H1 (cell line): ENCODE results near the gene GCSH. TPM values are rescaled to one million over a fixed set of nuclear protein-coding genes. Genes with fewer than 3 reads are reported as not detected.

Experiments
- CBX5 ChIP-seq: fragments of 300-800, 300-1000 bp; sonication (generic); IDR thresholded peaks from 2 replicates; pipeline ENCODE4 v1.7.1; 2016; ENCODE audit warnings: antibody characterized with exemption, low read length, low read depth
- CREB1 ChIP-seq: IDR thresholded peaks from 2 replicates; pipeline ENCODE4 v1.6.1; 2012; ENCODE audit warnings: inconsistent platforms
- HDAC6 ChIP-seq: IDR thresholded peaks from one replicate; pipeline ENCODE4 v1.7.1; 2012; ENCODE audit warnings: low read depth, mild to moderate bottlenecking, inconsistent platforms, low read length, moderate library complexity
- POLR2A ChIP-seq, 2 experiments: IDR thresholded peaks; 1 replicate in 1 of 2; 2 replicates in 1 of 2; pipeline ENCODE4 v1.6.1; 2011; ENCODE audit warnings: low read depth in 2 of 2, low read length in 2 of 2, mild to moderate bottlenecking in 2 of 2; ENCODE audit errors: control extremely low read depth in 1 of 2
- RAD21 ChIP-seq, 2 experiments: IDR thresholded peaks in 1 of 2; conservative IDR thresholded peaks in 1 of 2; 2 replicates each; pipeline ENCODE4 v1.6.1; 2011; ENCODE audit warnings: low read depth in 2 of 2, low read length in 2 of 2, improper control_type of control experiment in 1 of 2, inconsistent platforms in 1 of 2, mild to moderate bottlenecking in 1 of 2, moderate library complexity in 1 of 2
- RNF2 ChIP-seq: fragments of 200-900, 300-1000 bp; sonication (generic); IDR thresholded peaks from 2 replicates; pipeline ENCODE4 v1.7.1; 2016; ENCODE audit warnings: borderline replicate concordance, low read depth, mild to moderate bottlenecking, antibody characterized with exemption, low read length; ENCODE audit not compliant: poor library complexity, severe bottlenecking; ENCODE audit errors: missing control alignments
- SUZ12 ChIP-seq: fragments of 200-600 bp; sonication (generic); IDR thresholded peaks from 2 replicates; pipeline ENCODE4 v1.6.1; 2012; ENCODE audit warnings: mild to moderate bottlenecking, inconsistent platforms, low read length, moderate library complexity, mixed read lengths
- TAF1 ChIP-seq: IDR thresholded peaks from 2 replicates; pipeline ENCODE4 v1.6.1; 2011; ENCODE audit warnings: mild to moderate bottlenecking, low read depth, low read length
- TCF12 ChIP-seq: IDR thresholded peaks from 2 replicates; pipeline ENCODE4 v1.6.1; 2011; ENCODE audit warnings: low read depth, mild to moderate bottlenecking, low read length
- polyA plus RNA-seq, 7 experiments: library from polyadenylated mRNA; depleted of rRNA in 3 of 7; stranded (reverse) in 5 of 7; unstranded in 2 of 7; fragments of >200 nt in 5 of 7; fragments of 200-250 nt in 2 of 7; gene quantifications; 1 replicate in 5 of 7; 2 replicates in 1 of 7; 4 replicates in 1 of 7; pipeline versions ENCODE4 v1.2.1 to v1.2.3, GENCODE V29; 2011 to 2013; ENCODE audit warnings: missing spikeins in 2 of 7, mixed read lengths in 2 of 7
- total RNA-seq: library from RNA; stranded (reverse); fragmentation: NEBNext Ultra II Directional; extraction: Animal tissue kit (Norgen Biotek cat#: 25700); gene quantifications from 2 replicates; pipeline ENCODE4 v1.2.1, GENCODE V29; 2021
- TF ChIP-seq, protein P1 (sequence below): fragments of 300-600 bp; sonication (generic); IDR thresholded peaks from 2 replicates; pipeline ENCODE4 v1.7.1; 2012; ENCODE audit warnings: low read length, moderate library complexity, mild to moderate bottlenecking, inconsistent platforms; ENCODE audit not compliant: insufficient replicate concordance

The GCSH gene
- total and polyA plus RNA-seq, 2 of the 8 experiments (the other 6 are each of a cell fraction or from before 2014, with no cell fraction given) = 28.2 to 108 TPM

DNA sequence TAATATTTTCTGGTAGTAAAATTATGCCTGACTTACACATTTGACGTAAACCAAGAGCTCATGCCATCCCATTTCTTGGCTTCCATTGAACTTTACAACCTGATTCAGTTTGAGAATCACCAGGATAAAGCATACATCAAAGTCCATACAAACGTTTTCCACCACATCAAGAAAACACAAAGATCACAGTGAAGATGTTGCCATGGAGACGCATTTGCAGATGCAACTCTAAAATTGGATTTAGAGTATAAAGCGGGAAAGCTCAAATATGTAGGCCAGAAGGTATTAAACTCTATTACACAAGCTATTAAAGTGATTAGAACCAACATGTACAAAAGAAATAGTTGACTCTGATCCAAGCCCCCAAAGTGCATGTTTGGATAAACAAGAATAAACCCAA lies 29.5 kb downstream of the GCSH start (continued):
- TF ChIP-seq, protein P1, sequence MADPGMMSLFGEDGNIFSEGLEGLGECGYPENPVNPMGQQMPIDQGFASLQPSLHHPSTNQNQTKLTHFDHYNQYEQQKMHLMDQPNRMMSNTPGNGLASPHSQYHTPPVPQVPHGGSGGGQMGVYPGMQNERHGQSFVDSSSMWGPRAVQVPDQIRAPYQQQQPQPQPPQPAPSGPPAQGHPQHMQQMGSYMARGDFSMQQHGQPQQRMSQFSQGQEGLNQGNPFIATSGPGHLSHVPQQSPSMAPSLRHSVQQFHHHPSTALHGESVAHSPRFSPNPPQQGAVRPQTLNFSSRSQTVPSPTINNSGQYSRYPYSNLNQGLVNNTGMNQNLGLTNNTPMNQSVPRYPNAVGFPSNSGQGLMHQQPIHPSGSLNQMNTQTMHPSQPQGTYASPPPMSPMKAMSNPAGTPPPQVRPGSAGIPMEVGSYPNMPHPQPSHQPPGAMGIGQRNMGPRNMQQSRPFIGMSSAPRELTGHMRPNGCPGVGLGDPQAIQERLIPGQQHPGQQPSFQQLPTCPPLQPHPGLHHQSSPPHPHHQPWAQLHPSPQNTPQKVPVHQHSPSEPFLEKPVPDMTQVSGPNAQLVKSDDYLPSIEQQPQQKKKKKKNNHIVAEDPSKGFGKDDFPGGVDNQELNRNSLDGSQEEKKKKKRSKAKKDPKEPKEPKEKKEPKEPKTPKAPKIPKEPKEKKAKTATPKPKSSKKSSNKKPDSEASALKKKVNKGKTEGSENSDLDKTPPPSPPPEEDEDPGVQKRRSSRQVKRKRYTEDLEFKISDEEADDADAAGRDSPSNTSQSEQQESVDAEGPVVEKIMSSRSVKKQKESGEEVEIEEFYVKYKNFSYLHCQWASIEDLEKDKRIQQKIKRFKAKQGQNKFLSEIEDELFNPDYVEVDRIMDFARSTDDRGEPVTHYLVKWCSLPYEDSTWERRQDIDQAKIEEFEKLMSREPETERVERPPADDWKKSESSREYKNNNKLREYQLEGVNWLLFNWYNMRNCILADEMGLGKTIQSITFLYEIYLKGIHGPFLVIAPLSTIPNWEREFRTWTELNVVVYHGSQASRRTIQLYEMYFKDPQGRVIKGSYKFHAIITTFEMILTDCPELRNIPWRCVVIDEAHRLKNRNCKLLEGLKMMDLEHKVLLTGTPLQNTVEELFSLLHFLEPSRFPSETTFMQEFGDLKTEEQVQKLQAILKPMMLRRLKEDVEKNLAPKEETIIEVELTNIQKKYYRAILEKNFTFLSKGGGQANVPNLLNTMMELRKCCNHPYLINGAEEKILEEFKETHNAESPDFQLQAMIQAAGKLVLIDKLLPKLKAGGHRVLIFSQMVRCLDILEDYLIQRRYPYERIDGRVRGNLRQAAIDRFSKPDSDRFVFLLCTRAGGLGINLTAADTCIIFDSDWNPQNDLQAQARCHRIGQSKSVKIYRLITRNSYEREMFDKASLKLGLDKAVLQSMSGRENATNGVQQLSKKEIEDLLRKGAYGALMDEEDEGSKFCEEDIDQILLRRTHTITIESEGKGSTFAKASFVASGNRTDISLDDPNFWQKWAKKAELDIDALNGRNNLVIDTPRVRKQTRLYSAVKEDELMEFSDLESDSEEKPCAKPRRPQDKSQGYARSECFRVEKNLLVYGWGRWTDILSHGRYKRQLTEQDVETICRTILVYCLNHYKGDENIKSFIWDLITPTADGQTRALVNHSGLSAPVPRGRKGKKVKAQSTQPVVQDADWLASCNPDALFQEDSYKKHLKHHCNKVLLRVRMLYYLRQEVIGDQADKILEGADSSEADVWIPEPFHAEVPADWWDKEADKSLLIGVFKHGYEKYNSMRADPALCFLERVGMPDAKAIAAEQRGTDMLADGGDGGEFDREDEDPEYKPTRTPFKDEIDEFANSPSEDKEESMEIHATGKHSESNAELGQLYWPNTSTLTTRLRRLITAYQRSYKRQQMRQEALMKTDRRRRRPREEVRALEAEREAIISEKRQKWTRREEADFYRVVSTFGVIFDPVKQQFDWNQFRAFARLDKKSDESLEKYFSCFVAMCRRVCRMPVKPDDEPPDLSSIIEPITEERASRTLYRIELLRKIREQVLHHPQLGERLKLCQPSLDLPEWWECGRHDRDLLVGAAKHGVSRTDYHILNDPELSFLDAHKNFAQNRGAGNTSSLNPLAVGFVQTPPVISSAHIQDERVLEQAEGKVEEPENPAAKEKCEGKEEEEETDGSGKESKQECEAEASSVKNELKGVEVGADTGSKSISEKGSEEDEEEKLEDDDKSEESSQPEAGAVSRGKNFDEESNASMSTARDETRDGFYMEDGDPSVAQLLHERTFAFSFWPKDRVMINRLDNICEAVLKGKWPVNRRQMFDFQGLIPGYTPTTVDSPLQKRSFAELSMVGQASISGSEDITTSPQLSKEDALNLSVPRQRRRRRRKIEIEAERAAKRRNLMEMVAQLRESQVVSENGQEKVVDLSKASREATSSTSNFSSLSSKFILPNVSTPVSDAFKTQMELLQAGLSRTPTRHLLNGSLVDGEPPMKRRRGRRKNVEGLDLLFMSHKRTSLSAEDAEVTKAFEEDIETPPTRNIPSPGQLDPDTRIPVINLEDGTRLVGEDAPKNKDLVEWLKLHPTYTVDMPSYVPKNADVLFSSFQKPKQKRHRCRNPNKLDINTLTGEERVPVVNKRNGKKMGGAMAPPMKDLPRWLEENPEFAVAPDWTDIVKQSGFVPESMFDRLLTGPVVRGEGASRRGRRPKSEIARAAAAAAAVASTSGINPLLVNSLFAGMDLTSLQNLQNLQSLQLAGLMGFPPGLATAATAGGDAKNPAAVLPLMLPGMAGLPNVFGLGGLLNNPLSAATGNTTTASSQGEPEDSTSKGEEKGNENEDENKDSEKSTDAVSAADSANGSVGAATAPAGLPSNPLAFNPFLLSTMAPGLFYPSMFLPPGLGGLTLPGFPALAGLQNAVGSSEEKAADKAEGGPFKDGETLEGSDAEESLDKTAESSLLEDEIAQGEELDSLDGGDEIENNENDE = no peak
- TF ChIP-seq HDAC6 = no peak
- no peak for TF ChIP-seq RNF2
- TF ChIP-seq CREB1 = no peak
- TF ChIP-seq TAF1 = no peak
- TF ChIP-seq TCF12 = no peak
- TF ChIP-seq CBX5 = no peak
- TF ChIP-seq SUZ12 = no peak
- no peak for TF ChIP-seq RAD21 (IDR thresholded peaks at IDR 0.05 in 1 of 2, conservative IDR thresholded peaks at IDR 0.05 in 1 of 2; ENCODE audit: low read depth in 2 of 2, low read length in 2 of 2)
- no peak for TF ChIP-seq POLR2A (IDR thresholded peaks at IDR 0.05; ENCODE audit: control extremely low read depth in 1 of 2, low read depth in 2 of 2, low read length in 2 of 2)
